ENCODE measurements around the gene HMX3. TPM values are rescaled to one million over a fixed set of nuclear protein-coding genes. Genes with fewer than 3 reads are reported as not detected.
"Not testable (repeated sequence)": the region's sequence is repeated elsewhere in the genome, so short reads cannot be mapped to it uniquely, and the experiment has no call there.

The HMX3 gene
- total RNA-seq, 4 donors from 2014 or later, result not detected

DNA sequence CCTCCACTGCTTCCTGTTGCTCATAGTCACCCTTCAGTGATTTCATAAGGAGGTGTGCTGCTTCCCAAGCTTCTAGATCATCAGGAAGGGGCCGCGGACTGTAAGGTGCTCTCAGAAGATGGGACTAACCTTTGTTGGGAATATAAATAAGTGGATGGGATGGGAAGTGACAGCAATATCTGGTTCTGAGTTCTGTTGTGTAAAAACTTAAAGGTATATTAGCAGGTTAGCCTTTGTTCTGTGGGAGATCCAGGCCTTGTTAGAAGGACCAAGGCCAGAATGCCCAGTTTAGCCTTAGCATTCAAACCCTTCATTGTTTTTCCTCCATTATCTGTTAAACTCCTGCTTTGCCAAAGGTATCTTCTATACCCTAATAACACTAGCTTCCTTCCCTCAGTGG lies 30.8 kb downstream of the HMX3 start:
- DNase-seq (ENCODE audit: low spot score in 2 of 2), result no peak
- intact Hi-C loops (cut with DNase I; ENCODE audit: low total_unique reads), result no loop called here
- no peak overlapping the region for H3K4me3 ChIP-seq (ENCODE audit: low read depth, poor library complexity, severe bottlenecking)
- 96 to 98% methylated on average over 2 of the region's 2 CpGs for WGBS, 2 donors
- TF ChIP-seq, protein P1, sequence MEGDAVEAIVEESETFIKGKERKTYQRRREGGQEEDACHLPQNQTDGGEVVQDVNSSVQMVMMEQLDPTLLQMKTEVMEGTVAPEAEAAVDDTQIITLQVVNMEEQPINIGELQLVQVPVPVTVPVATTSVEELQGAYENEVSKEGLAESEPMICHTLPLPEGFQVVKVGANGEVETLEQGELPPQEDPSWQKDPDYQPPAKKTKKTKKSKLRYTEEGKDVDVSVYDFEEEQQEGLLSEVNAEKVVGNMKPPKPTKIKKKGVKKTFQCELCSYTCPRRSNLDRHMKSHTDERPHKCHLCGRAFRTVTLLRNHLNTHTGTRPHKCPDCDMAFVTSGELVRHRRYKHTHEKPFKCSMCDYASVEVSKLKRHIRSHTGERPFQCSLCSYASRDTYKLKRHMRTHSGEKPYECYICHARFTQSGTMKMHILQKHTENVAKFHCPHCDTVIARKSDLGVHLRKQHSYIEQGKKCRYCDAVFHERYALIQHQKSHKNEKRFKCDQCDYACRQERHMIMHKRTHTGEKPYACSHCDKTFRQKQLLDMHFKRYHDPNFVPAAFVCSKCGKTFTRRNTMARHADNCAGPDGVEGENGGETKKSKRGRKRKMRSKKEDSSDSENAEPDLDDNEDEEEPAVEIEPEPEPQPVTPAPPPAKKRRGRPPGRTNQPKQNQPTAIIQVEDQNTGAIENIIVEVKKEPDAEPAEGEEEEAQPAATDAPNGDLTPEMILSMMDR (IDR thresholded peaks at IDR 0.05), result no peak
- no peak for TF ChIP-seq POLR2A (IDR thresholded peaks at IDR 0.05)

DNA sequence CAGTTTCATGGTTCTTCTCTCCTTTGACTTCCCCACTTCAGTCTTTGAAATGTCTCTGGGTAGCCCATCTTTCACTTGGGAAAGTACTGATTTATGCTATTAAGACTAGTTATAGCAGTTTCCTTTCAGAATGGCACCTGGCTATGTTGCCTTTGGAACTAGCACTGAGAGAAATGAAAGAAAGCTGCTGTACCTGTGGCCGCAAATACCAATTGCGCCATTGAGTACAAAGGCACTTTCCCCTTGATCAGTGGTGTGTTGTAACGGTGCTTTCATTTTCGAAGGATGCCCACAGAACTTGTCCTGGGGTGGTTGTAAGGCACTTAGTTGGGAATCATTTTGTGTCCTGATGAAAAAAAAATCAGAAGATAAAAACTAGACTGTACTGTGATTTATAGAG lies 35.2 kb downstream of the HMX3 start:
- H3K4me3 ChIP-seq (ENCODE audit: low read depth, poor library complexity, severe bottlenecking), result no peak overlapping the region
- intact Hi-C loops (cut with DNase I; ENCODE audit: low total_unique reads), result no loop called here
- DNase-seq (ENCODE audit: low spot score in 2 of 2), result no peak
- 94 to 96% methylated on average over 4 of the region's 4 CpGs for WGBS, 2 donors
- TF ChIP-seq POLR2A (IDR thresholded peaks at IDR 0.05), result no peak
- TF ChIP-seq, protein P1 (IDR thresholded peaks at IDR 0.05), result no peak

DNA sequence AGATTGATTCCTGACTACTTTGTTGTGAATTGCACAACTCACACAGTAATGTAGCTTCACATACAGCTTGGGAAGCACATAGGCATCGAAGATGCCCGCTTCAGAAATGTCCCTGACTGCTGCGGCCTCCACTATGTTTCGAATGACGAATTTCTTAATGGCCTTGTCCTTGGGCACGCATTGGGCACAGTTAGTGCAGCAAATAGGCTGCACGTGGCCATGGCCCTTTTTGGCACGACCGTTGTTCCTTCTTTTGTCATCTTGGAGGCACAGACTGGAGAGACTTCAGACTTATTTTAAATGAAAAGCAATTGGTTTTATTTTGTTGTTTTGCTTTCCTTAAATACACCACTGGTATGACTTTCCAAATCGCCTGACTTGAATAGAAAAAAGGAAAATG lies 35.8 kb downstream of the HMX3 start:
- intact Hi-C loops (cut with DNase I; ENCODE audit: low total_unique reads), result not testable (repeated sequence)
- 95 to 99% methylated on average over 10 of the region's 10 CpGs for WGBS, 2 donors

DNA sequence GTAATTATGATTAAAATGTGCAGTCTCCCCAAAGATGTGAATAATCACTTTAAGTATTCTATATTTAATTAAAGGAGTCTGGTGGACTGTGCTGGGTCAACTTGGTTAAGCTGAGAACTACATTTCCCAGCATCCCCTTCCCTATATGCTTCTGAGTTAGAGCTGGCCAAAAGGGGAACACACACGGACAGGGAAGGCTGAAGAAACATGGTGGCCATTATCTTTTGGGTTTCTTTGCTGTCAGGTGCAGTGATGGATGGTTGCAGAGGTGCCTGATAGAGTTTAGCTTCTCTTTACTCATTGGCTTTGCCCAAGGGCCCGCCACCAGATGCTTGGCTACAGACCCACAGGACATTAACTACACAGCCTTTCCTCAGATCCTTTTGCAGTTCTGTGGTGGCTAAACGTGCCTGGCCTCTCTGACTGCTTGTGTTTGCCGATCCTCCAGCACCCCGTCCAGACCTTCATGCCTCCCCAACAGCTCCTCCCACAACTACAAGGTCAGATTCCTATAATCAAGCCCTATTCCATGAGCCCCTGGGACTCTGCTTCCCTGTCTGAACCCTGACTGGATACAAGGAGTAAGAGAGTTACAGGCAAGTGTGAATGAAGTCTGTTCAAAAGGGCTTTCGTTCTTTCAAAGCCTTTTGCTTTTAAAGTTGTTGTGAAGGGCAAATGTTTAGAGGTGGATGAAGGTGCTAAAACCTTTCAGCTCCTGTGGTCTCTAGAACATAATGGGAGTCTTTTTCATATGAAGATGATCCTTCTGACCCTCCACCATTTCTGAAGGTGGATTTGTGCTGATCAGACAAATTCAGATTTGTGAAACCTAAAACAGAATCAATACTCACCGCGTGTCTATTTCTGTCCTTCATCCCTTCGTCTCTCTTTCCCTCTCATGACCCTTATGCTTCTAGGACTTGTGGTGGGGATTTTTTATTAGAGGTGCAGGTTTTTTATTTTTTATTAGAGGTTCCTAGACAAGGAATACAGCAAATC lies 39.9 kb downstream of the HMX3 start:
- intact Hi-C loops (cut with DNase I; ENCODE audit: low total_unique reads), result no loop called here
- DNase-seq (ENCODE audit: low spot score in 2 of 2), result no peak
- no peak overlapping the region for H3K4me3 ChIP-seq (ENCODE audit: low read depth, poor library complexity, severe bottlenecking)
- WGBS, 2 donors, result 79 to 82% methylated on average over 9 of the region's 9 CpGs
- TF ChIP-seq, protein P1 (IDR thresholded peaks at IDR 0.05), result no peak
- no peak for TF ChIP-seq POLR2A (IDR thresholded peaks at IDR 0.05)

More for the DNA sequence above, 35.8 kb downstream of the HMX3 start:
- not testable (repeated sequence) for DNase-seq (ENCODE audit: low spot score in 2 of 2); H3K4me3 ChIP-seq (ENCODE audit: low read depth, poor library complexity, severe bottlenecking)

DNA sequence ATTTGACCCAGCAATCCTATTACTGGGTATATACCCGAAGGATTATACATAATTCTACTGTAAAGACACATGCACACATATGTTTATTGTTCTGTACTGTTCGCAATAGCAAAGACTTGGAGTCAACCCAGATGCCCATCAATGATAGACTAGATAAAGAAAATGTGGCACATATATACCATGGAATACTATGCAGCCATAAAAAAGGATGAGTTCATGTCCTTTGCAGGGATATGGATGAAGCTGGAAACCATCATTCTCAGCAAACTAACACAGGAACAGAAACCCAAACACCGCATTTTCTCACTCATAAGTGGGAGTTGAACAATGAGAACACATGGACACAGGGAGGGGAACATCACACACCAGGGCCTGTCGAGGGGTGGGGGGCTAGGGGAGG lies 42.6 kb downstream of the HMX3 start:
- WGBS, 2 donors, result 93 to 97% methylated on average over 4 of the region's 4 CpGs
- intact Hi-C loops (cut with DNase I; ENCODE audit: low total_unique reads), result not testable (repeated sequence)

DNA sequence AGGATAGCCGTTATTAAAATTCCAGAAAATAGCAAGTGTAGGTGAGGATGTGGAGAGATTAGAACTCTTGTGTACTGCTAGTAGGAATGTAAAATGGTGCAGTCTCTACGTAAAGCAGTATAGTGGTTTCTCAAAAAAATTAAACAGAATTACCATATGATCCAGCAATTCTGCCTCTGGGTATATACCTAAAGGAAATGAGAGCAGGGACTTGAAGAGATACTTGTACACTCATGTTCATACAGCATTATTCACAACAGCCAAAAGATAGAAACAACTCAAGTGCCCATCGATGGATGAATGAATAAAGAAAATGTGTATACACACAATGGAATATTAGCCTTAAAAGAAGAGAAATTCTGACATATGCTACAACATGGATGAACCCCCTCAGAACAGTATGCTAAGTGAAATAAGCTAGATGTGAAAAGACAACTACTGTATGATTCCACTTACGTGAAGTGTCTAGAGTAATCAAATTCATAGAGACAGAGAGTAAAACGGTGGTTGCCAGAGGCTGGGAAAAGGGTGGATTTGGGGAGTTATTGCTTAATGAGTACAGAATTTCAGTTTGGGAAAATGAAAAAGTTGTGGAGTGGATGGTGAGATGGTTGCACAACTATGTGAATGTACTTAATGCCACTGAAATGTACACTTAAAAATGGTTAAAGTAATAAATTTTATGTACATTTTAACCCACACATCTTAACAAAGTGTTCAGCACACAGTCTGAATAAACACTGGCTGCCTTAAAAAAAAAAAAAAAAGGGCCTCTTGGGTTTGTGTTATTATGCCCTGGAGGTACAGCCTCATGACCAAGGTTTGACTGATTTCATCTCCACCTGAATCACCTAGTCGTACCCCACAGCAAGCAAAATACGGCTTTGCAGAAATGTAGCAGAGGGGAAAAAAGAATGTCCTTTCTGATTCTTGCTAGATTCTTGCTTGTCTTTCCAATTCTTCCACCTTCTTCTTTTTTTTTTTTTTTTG lies 44.6 kb downstream of the HMX3 start:
- TF ChIP-seq, protein P1 (IDR thresholded peaks at IDR 0.05), result no peak
- TF ChIP-seq POLR2A (IDR thresholded peaks at IDR 0.05), result no peak
- WGBS, 2 donors, result 86 to 89% methylated on average over 7 of the region's 7 CpGs
- DNase-seq (ENCODE audit: low spot score in 2 of 2), result no peak
- intact Hi-C loops (cut with DNase I; ENCODE audit: low total_unique reads), result no loop called here
- H3K4me3 ChIP-seq (ENCODE audit: low read depth, poor library complexity, severe bottlenecking), result no peak overlapping the region

More for the DNA sequence above, 42.6 kb downstream of the HMX3 start:
- not testable (repeated sequence) for DNase-seq (ENCODE audit: low spot score in 2 of 2); H3K4me3 ChIP-seq (ENCODE audit: low read depth, poor library complexity, severe bottlenecking)

Measured in lower leg skin (tissue), 4 donors.